Endothelial cell of umbilical vein (primary cell): Measurements from ENCODE around the gene ARSK. TPM values are rescaled to one million over a fixed set of nuclear protein-coding genes. Genes with fewer than 3 reads are reported as not detected.

Experiments
- BruUV-seq: library from RNA; stranded (reverse); fragments of 400-500 nt; replicated peaks from 2 replicates; lab custom pipeline; 2021; lab: Mats Ljungman, UMichigan
- CTCF ChIA-PET: fragments of 300-600, 350-600 bp; sonication (Branson Sonifier 250); formaldehyde crosslinking; loops from one replicate; lab custom pipeline; 2021; ENCODE audit warnings: antibody characterized with exemption, inconsistent platforms; lab: Charles Lee
- POLR2A ChIA-PET: fragments of 300-600, 350-600 bp; sonication (Branson Sonifier 250); formaldehyde crosslinking; loops from one replicate; lab custom pipeline; 2021; ENCODE audit warnings: antibody characterized with exemption, inconsistent platforms; lab: Charles Lee
- DNase-seq: peaks from one replicate; pipeline ENCODE4 v3.0.0-alpha.2; 2011; ENCODE audit warnings: low read depth, low spot score
- FAIRE-seq: peaks from 2 replicates; lab custom pipeline; 2011; peaks lifted over from hg19 to GRCh38; lab: Jason Lieb, UNC
- H2AFZ ChIP-seq: 2 replicates; pipeline ENCODE4 v1.6.0; 2012; ENCODE audit warnings: low read depth, low read length, control low read depth, inconsistent platforms
- H3K27ac ChIP-seq: 2 replicates; pipeline ENCODE4 v1.5.1; 2011; ENCODE audit warnings: low read depth, mild to moderate bottlenecking, control low read depth, low read length, moderate library complexity; ENCODE audit not compliant: insufficient read depth
- H3K27me3 ChIP-seq, 2 experiments: 2 replicates each; pipeline versions ENCODE4 v1.6.0 to v1.6.1; 2011; ENCODE audit warnings: low read length in 2 of 2, mixed read lengths in 1 of 2; ENCODE audit not compliant: control insufficient read depth in 2 of 2, insufficient read depth in 2 of 2
- H3K36me3 ChIP-seq, 2 experiments: 2 replicates in 1 of 2; 3 replicates in 1 of 2; pipeline ENCODE4 v1.5.1; 2011; ENCODE audit warnings: low read length in 2 of 2, mild to moderate bottlenecking in 1 of 2, moderate library complexity in 1 of 2; ENCODE audit not compliant: control insufficient read depth in 2 of 2, insufficient read depth in 2 of 2; ENCODE audit errors: extremely low read depth in 1 of 2
- H3K4me1 ChIP-seq: 3 replicates; pipeline ENCODE4 v1.5.1; 2011; ENCODE audit warnings: mild to moderate bottlenecking, low read length; ENCODE audit not compliant: control insufficient read depth, insufficient read depth; ENCODE audit errors: extremely low read depth
- H3K4me2 ChIP-seq: 2 replicates; pipeline ENCODE4 v1.6.1; 2011; ENCODE audit warnings: low read length, control low read depth, mixed read lengths; ENCODE audit not compliant: insufficient read depth
- H3K4me3 ChIP-seq, 3 experiments: fragments of 200-600 bp in 1 of 3; sonication (generic), shearing (Covaris generic) in 1 of 3; replicated peaks in 1 of 3; 2 replicates each; pipeline ENCODE4 v1.5.1; 2011 to 2016; ENCODE audit warnings: control low read depth in 3 of 3, low read length in 3 of 3, mild to moderate bottlenecking in 2 of 3, inconsistent platforms in 1 of 3, low read depth in 1 of 3, moderate library complexity in 1 of 3; ENCODE audit not compliant: insufficient read depth in 1 of 3
- H3K79me2 ChIP-seq: 2 replicates; pipeline ENCODE4 v1.6.0; 2012; ENCODE audit warnings: low read length, inconsistent platforms; ENCODE audit not compliant: control insufficient read depth, insufficient read depth
- H3K9ac ChIP-seq: replicated peaks from 2 replicates; pipeline ENCODE3; 2011; ENCODE audit warnings: low read length, control low read depth; ENCODE audit not compliant: insufficient read depth; ENCODE audit errors: extremely low read depth
- H3K9me1 ChIP-seq: replicated peaks from 3 replicates; pipeline ENCODE4 v1.6.0; 2011; ENCODE audit warnings: mild to moderate bottlenecking, low read length; ENCODE audit not compliant: control insufficient read depth, insufficient read depth; ENCODE audit errors: extremely low read depth
- H3K9me3 ChIP-seq: replicated peaks from 2 replicates; pipeline ENCODE4 v1.5.1; 2012; ENCODE audit warnings: low read length, inconsistent platforms; ENCODE audit not compliant: control insufficient read depth, insufficient read depth
- H4K20me1 ChIP-seq: replicated peaks from 2 replicates; pipeline ENCODE3; 2011; ENCODE audit warnings: mild to moderate bottlenecking, low read length; ENCODE audit not compliant: control insufficient read depth, insufficient read depth; ENCODE audit errors: extremely low read depth
- CTCF ChIP-seq, 2 donors: IDR thresholded peaks; 1 replicate in 1 of 2; 2 replicates in 1 of 2; pipeline ENCODE4 v1.5.1; 2011; ENCODE audit warnings: low read length in 2 of 2, mild to moderate bottlenecking in 2 of 2, moderate library complexity in 2 of 2, control low read depth in 1 of 2, inconsistent platforms in 1 of 2, low read depth in 1 of 2; ENCODE audit not compliant: insufficient read depth in 1 of 2; ENCODE audit errors: extremely low read depth in 1 of 2
- EZH2 ChIP-seq: IDR thresholded peaks from 2 replicates; pipeline ENCODE4 v1.6.1; 2012; ENCODE audit warnings: borderline replicate concordance, low read depth, mild to moderate bottlenecking, moderate library complexity, low read length, inconsistent platforms; ENCODE audit not compliant: severe bottlenecking
- FOS ChIP-seq: IDR thresholded peaks from 2 replicates; pipeline ENCODE4 v1.6.1; 2011; ENCODE audit warnings: mild to moderate bottlenecking, low read length, moderate library complexity, borderline replicate concordance; ENCODE audit not compliant: insufficient read depth
- GATA2 ChIP-seq: IDR thresholded peaks from 2 replicates; pipeline ENCODE4 v1.7.0; 2011; ENCODE audit warnings: low read depth, mild to moderate bottlenecking, moderate library complexity, mixed read lengths, low read length; ENCODE audit not compliant: insufficient read length, insufficient read depth
- JUN ChIP-seq: IDR thresholded peaks from 2 replicates; pipeline ENCODE4 v1.6.1; 2011; ENCODE audit warnings: borderline replicate concordance, low read depth; ENCODE audit not compliant: insufficient read length, insufficient read depth
- MAX ChIP-seq: IDR thresholded peaks from 2 replicates; pipeline ENCODE4 v1.6.1; 2011; ENCODE audit not compliant: insufficient read depth, insufficient read length
- MYC ChIP-seq: IDR thresholded peaks from one replicate; pipeline ENCODE4 v1.6.1; 2011; ENCODE audit warnings: mild to moderate bottlenecking, low read depth, low read length
- POLR2A ChIP-seq: IDR thresholded peaks from 2 replicates; pipeline ENCODE4 v1.6.1; 2012; ENCODE audit warnings: low read depth, mild to moderate bottlenecking, control low read depth, low read length
- POLR2AphosphoS5 ChIP-seq: IDR thresholded peaks from 2 replicates; pipeline ENCODE4 v1.6.1; 2012; ENCODE audit warnings: low read depth, mild to moderate bottlenecking, control low read depth, low read length, moderate library complexity; ENCODE audit not compliant: insufficient read depth
- dilution Hi-C: fragments of 300-500 bp; cut with MboI; formaldehyde crosslinking; loops from one replicate; pipeline ENCODE4 v1.15.0; 2019; ENCODE audit warnings: low sequenced_read_pairs; ENCODE audit not compliant: extremely low pct_ligation_motif_present
- intact Hi-C: fragments of 100-400 bp; cut with micrococcal nuclease; formaldehyde crosslinking; loops from one replicate; pipeline ENCODE4 v1.10.0; 2022
- polyA plus RNA-seq, 4 experiments: library from polyadenylated mRNA; depleted of rRNA in 3 of 4; stranded (reverse) in 3 of 4; unstranded in 1 of 4; fragments of >200 nt; gene quantifications; 2 replicates each; pipeline versions ENCODE4 v1.2.1 to v1.2.3, GENCODE V29; 2011 to 2012; ENCODE audit warnings: missing spikeins in 1 of 4
- total RNA-seq: library from RNA; stranded (reverse); gene quantifications from 2 replicates; pipeline ENCODE4 v1.2.3, GENCODE V29; 2021

The ARSK gene
- total and polyA plus RNA-seq, 2 donors (not counting 3 experiments of a cell fraction or from before 2014, with no cell fraction given), result 3.7 to 4.9 TPM

- no peaks in the 10 kb centered on the region for H3K9me1 ChIP-seq
- H3K9ac ChIP-seq, result no peak overlapping the region
- H3K4me2 ChIP-seq, result no peak overlapping the region
- no peaks in the 10 kb centered on the region for H3K36me3 ChIP-seq
- FAIRE-seq (no peak), DNase-seq (no peak)
- TF ChIP-seq GATA2 (no peak), JUN (no peak), EZH2 (no peak), POLR2AphosphoS5 (no peak), MYC (no peak), MAX (no peak), CTCF (IDR thresholded peaks at IDR 0.05; ENCODE audit: extremely low read depth in 1 of 2, insufficient read depth in 1 of 2, low read depth in 1 of 2, low read length in 2 of 2) (no peak), POLR2A (no peak), FOS (no peak)
- no peaks in the 10 kb centered on the region for H3K9me3 ChIP-seq
- dilution Hi-C loops, result no loop called here
- no peaks in the 10 kb centered on the region for H4K20me1 ChIP-seq
- intact Hi-C loops, result no loop called here
- POLR2A ChIA-PET, result no interaction called here
- H3K4me3 ChIP-seq, result no peak overlapping the region
- H3K4me1 ChIP-seq, result no peaks in the 10 kb centered on the region
- H3K27me3 ChIP-seq, result no peaks in the 10 kb centered on the region
- no peak overlapping the region for H3K27ac ChIP-seq
- CTCF ChIA-PET, result no interaction called here
- H2AFZ ChIP-seq, result no peak overlapping the region
- H3K79me2 ChIP-seq, result no peaks in the 10 kb centered on the region
- no TSS peak for BruUV-seq
These were observed 58.6 kb downstream of the ARSK start for GRCh38 chr5:95613514-95613913.
